Measurements from ENCODE around the gene TMEM19.

TMEM19 gene

GRCh38 chr12:71640316-71640715 is 45.6 kb upstream of the TMEM19 start:
- no peak overlapping the region for H3K4me2 ChIP-seq (ENCODE audit: low read length, poor library complexity, severe bottlenecking)
- no peak overlapping the region for H3K4ac ChIP-seq (ENCODE audit: low read depth in 1 of 2, low read length in 2 of 2)
- H3K14ac ChIP-seq (ENCODE audit: low read length in 2 of 2): no peak overlapping the region
- H2AK5ac ChIP-seq (ENCODE audit: low read length, severe bottlenecking): no peak overlapping the region
- H2BK5ac ChIP-seq (ENCODE audit: low read depth, low read length, poor library complexity, severe bottlenecking): no peak overlapping the region
- no peak overlapping the region for H2AFZ ChIP-seq (ENCODE audit: low read depth, low read length)
- no peak overlapping the region for H3K27ac ChIP-seq (ENCODE audit: low read length, poor library complexity, severe bottlenecking)
- no peak overlapping the region for H4K8ac ChIP-seq (ENCODE audit: low read length)
- no peak overlapping the region for H3K23ac ChIP-seq (ENCODE audit: low read length in 2 of 2)
- no peak overlapping the region for H2BK12ac ChIP-seq (ENCODE audit: low read length in 2 of 2)
- peaks cover 19 to 99% of the 10 kb centered on the region in 2 experiments for H3K36me3 ChIP-seq (ENCODE audit: control insufficient read depth in 1 of 2, insufficient read depth in 2 of 2, low read depth in 1 of 2, low read length in 2 of 2)
- H3K27me3 ChIP-seq (ENCODE audit: control insufficient read depth in 1 of 2, insufficient read depth in 1 of 2, low read length in 2 of 2): no peaks in the 10 kb centered on the region
- no peak overlapping the region for H3K18ac ChIP-seq (ENCODE audit: low read depth in 1 of 2, low read length in 2 of 2)
- H3K4me3 ChIP-seq (ENCODE audit: insufficient read depth in 1 of 2, low read depth in 1 of 2, low read length in 2 of 2): no peak overlapping the region
- no peak overlapping the region for H2BK15ac ChIP-seq (ENCODE audit: low read depth, poor library complexity, severe bottlenecking)
- no peak for DNase-seq
- 95% methylated on average over 2 of the region's 2 CpGs for WGBS
- no peak overlapping the region for H3K9ac ChIP-seq (ENCODE audit: low read length)
- peaks cover 2% of the 10 kb centered on the region for H3K4me1 ChIP-seq (ENCODE audit: control insufficient read depth, insufficient read depth, low read depth, low read length)
- peaks cover 18% of the 10 kb centered on the region for H3K79me1 ChIP-seq (replicated peaks; ENCODE audit: low read length, poor library complexity, severe bottlenecking)
- no peak overlapping the region for H2BK120ac ChIP-seq (ENCODE audit: low read depth, low read length)
- H3K9me3 ChIP-seq (ENCODE audit: control insufficient read depth, low read length): no peaks in the 10 kb centered on the region
- H4K91ac ChIP-seq (ENCODE audit: low read length): no peak overlapping the region

- peaks cover 17% of the 10 kb centered on the region for H3K79me1 ChIP-seq (replicated peaks; ENCODE audit: low read length, poor library complexity, severe bottlenecking)
- H3K4me3 ChIP-seq (ENCODE audit: insufficient read depth in 1 of 2, low read depth in 1 of 2, low read length in 2 of 2): no peak overlapping the region
- H3K9me3 ChIP-seq (ENCODE audit: control insufficient read depth, low read length): no peaks in the 10 kb centered on the region
- no peak overlapping the region for H3K18ac ChIP-seq (ENCODE audit: low read depth in 1 of 2, low read length in 2 of 2)
- H3K36me3 ChIP-seq (ENCODE audit: control insufficient read depth in 1 of 2, insufficient read depth in 2 of 2, low read depth in 1 of 2, low read length in 2 of 2): peaks cover 19 to 99% of the 10 kb centered on the region in 2 experiments
- no peak overlapping the region for H3K4ac ChIP-seq (ENCODE audit: low read depth in 1 of 2, low read length in 2 of 2)
- no peak overlapping the region for H2BK120ac ChIP-seq (ENCODE audit: low read depth, low read length)
- no peak overlapping the region for H4K8ac ChIP-seq (ENCODE audit: low read length)
- H2AK5ac ChIP-seq (ENCODE audit: low read length, severe bottlenecking): no peak overlapping the region
- no peak overlapping the region for H3K14ac ChIP-seq (ENCODE audit: low read length in 2 of 2)
- no peak overlapping the region for H2BK15ac ChIP-seq (ENCODE audit: low read depth, poor library complexity, severe bottlenecking)
- no peak overlapping the region for H2BK5ac ChIP-seq (ENCODE audit: low read depth, low read length, poor library complexity, severe bottlenecking)
- no peaks in the 10 kb centered on the region for H3K27me3 ChIP-seq (ENCODE audit: control insufficient read depth in 1 of 2, insufficient read depth in 1 of 2, low read length in 2 of 2)
- no peak overlapping the region for H2AFZ ChIP-seq (ENCODE audit: low read depth, low read length)
- no peak overlapping the region for H3K9ac ChIP-seq (ENCODE audit: low read length)
- DNase-seq: no peak
- no peak overlapping the region for H3K27ac ChIP-seq (ENCODE audit: low read length, poor library complexity, severe bottlenecking)
- no peak overlapping the region for H3K4me2 ChIP-seq (ENCODE audit: low read length, poor library complexity, severe bottlenecking)
- H3K4me1 ChIP-seq (ENCODE audit: control insufficient read depth, insufficient read depth, low read depth, low read length): peaks cover 2% of the 10 kb centered on the region
- H4K91ac ChIP-seq (ENCODE audit: low read length): no peak overlapping the region
- no CpG with 5 or more reads among the region's 2 CpGs for WGBS
- H3K23ac ChIP-seq (ENCODE audit: low read length in 2 of 2): no peak overlapping the region
- H2BK12ac ChIP-seq (ENCODE audit: low read length in 2 of 2): no peak overlapping the region
Observed at GRCh38 chr12:71641390-71641789, 44.5 kb upstream of the TMEM19 start.

GRCh38 chr12:71642264-71642663 is 43.6 kb upstream of the TMEM19 start:
- 57% methylated on average over 1 of the region's 2 CpGs for WGBS

GRCh38 chr12:71645268-71645667 is 40.6 kb upstream of the TMEM19 start:
- no peak overlapping the region for H3K23ac ChIP-seq (ENCODE audit: low read length in 2 of 2)
- no peak overlapping the region for H3K4me3 ChIP-seq (ENCODE audit: insufficient read depth in 1 of 2, low read depth in 1 of 2, low read length in 2 of 2)

More at GRCh38 chr12:71642264-71642663, 43.6 kb upstream of the TMEM19 start:
- H3K9ac ChIP-seq (ENCODE audit: low read length): no peak overlapping the region
- H3K27ac ChIP-seq (ENCODE audit: low read length, poor library complexity, severe bottlenecking): no peak overlapping the region
- no peak overlapping the region for H2BK120ac ChIP-seq (ENCODE audit: low read depth, low read length)
- H3K36me3 ChIP-seq (ENCODE audit: control insufficient read depth in 1 of 2, insufficient read depth in 2 of 2, low read depth in 1 of 2, low read length in 2 of 2): peaks cover 19 to 100% of the 10 kb centered on the region in 2 experiments
- H3K23ac ChIP-seq (ENCODE audit: low read length in 2 of 2): no peak overlapping the region
- no peak overlapping the region for H2BK5ac ChIP-seq (ENCODE audit: low read depth, low read length, poor library complexity, severe bottlenecking)
- no peak overlapping the region for H3K4me3 ChIP-seq (ENCODE audit: insufficient read depth in 1 of 2, low read depth in 1 of 2, low read length in 2 of 2)
- DNase-seq: no peak
- no peak overlapping the region for H3K4me2 ChIP-seq (ENCODE audit: low read length, poor library complexity, severe bottlenecking)
- no peak overlapping the region for H3K4ac ChIP-seq (ENCODE audit: low read depth in 1 of 2, low read length in 2 of 2)
- H4K91ac ChIP-seq (ENCODE audit: low read length): no peak overlapping the region
- no peak overlapping the region for H3K14ac ChIP-seq (ENCODE audit: low read length in 2 of 2)
- H2AFZ ChIP-seq (ENCODE audit: low read depth, low read length): no peak overlapping the region
- peaks cover 18% of the 10 kb centered on the region for H3K79me1 ChIP-seq (replicated peaks; ENCODE audit: low read length, poor library complexity, severe bottlenecking)
- H2BK12ac ChIP-seq (ENCODE audit: low read length in 2 of 2): no peak overlapping the region
- H3K18ac ChIP-seq (ENCODE audit: low read depth in 1 of 2, low read length in 2 of 2): no peak overlapping the region
- H3K27me3 ChIP-seq (ENCODE audit: control insufficient read depth in 1 of 2, insufficient read depth in 1 of 2, low read length in 2 of 2): no peaks in the 10 kb centered on the region
- H3K4me1 ChIP-seq (ENCODE audit: control insufficient read depth, insufficient read depth, low read depth, low read length): peaks cover 2% of the 10 kb centered on the region
- no peak overlapping the region for H2BK15ac ChIP-seq (ENCODE audit: low read depth, poor library complexity, severe bottlenecking)
- H4K8ac ChIP-seq (ENCODE audit: low read length): no peak overlapping the region
- no peak overlapping the region for H2AK5ac ChIP-seq (ENCODE audit: low read length, severe bottlenecking)
- H3K9me3 ChIP-seq (ENCODE audit: control insufficient read depth, low read length): no peaks in the 10 kb centered on the region

More at GRCh38 chr12:71645268-71645667, 40.6 kb upstream of the TMEM19 start:
- Histone ChIP-seq H3K14ac (ENCODE audit: low read length in 2 of 2) (no peak overlapping the region), H2BK5ac (ENCODE audit: low read depth, low read length, poor library complexity, severe bottlenecking) (no peak overlapping the region), H3K4ac (ENCODE audit: low read depth in 1 of 2, low read length in 2 of 2) (no peak overlapping the region), H3K27ac (ENCODE audit: low read length, poor library complexity, severe bottlenecking) (no peak overlapping the region), H2BK12ac (ENCODE audit: low read length in 2 of 2) (no peak overlapping the region), H3K9ac (ENCODE audit: low read length) (peak overlapping the region; percentile 6), H3K79me1 (replicated peaks; ENCODE audit: low read length, poor library complexity, severe bottlenecking) (peaks cover 11% of the 10 kb centered on the region), H3K4me2 (ENCODE audit: low read length, poor library complexity, severe bottlenecking) (no peak overlapping the region), H4K91ac (ENCODE audit: low read length) (no peak overlapping the region), H2BK15ac (ENCODE audit: low read depth, poor library complexity, severe bottlenecking) (no peak overlapping the region), H2BK120ac (ENCODE audit: low read depth, low read length) (no peak overlapping the region), H2AFZ (ENCODE audit: low read depth, low read length) (no peak overlapping the region), H3K27me3 (ENCODE audit: control insufficient read depth in 1 of 2, insufficient read depth in 1 of 2, low read length in 2 of 2) (no peaks in the 10 kb centered on the region), H2AK5ac (ENCODE audit: low read length, severe bottlenecking) (no peak overlapping the region), H3K9me3 (ENCODE audit: control insufficient read depth, low read length) (no peaks in the 10 kb centered on the region), H4K8ac (ENCODE audit: low read length) (no peak overlapping the region), H3K18ac (ENCODE audit: low read depth in 1 of 2, low read length in 2 of 2) (no peak overlapping the region), H3K36me3 (ENCODE audit: control insufficient read depth in 1 of 2, insufficient read depth in 2 of 2, low read depth in 1 of 2, low read length in 2 of 2) (peaks cover 16 to 97% of the 10 kb centered on the region in 2 experiments), H3K4me1 (ENCODE audit: control insufficient read depth, insufficient read depth, low read depth, low read length) (peaks cover 2% of the 10 kb centered on the region)
- 91% methylated on average over 3 of the region's 3 CpGs for WGBS
- DNase-seq: no peak

Measured in mesenchymal stem cell (in vitro differentiated cells and primary cell).